ENCODE data around the gene SHF. TPM values are rescaled to one million over a fixed set of nuclear protein-coding genes. Genes with fewer than 3 reads are reported as not detected.

Gene SHF
- total RNA-seq, 1 donor = 3.3 TPM

- Histone ChIP-seq H3K36me3 (ENCODE audit: insufficient read depth, low read length) (no peaks in the 10 kb centered on the region), H3K9me3 (ENCODE audit: low read depth, low read length) (no peaks in the 10 kb centered on the region), H2AFZ (ENCODE audit: low read length) (no peak overlapping the region), H3K4me2 (ENCODE audit: insufficient read depth, low read length) (no peak overlapping the region), H3K27ac (ENCODE audit: low read depth, low read length) (no peak overlapping the region), H3K27me3 (ENCODE audit: insufficient read depth, low read length) (peaks cover 82% of the 10 kb centered on the region), H3K4me1 (ENCODE audit: insufficient read depth, low read length) (no peaks in the 10 kb centered on the region), H4K20me1 (ENCODE audit: insufficient read depth, low read length) (no peaks in the 10 kb centered on the region), H3K79me2 (ENCODE audit: insufficient read depth, low read length) (no peaks in the 10 kb centered on the region), H3K4me3 (ENCODE audit: insufficient read depth, low read length) (no peak overlapping the region)
- no peak for TF ChIP-seq CTCF (IDR thresholded peaks at IDR 0.05; ENCODE audit: extremely low read depth, low read depth, low read length)
- DNase-seq (ENCODE audit: insufficient read length, low spot score, missing footprints) = peak; percentile 45
Measured at GRCh38 chr15:45134046-45134445, 53.7 kb downstream of the SHF start.

- Histone ChIP-seq H4K20me1 (ENCODE audit: insufficient read depth, low read length) (no peaks in the 10 kb centered on the region), H3K36me3 (ENCODE audit: insufficient read depth, low read length) (no peaks in the 10 kb centered on the region), H3K4me2 (ENCODE audit: insufficient read depth, low read length) (no peak overlapping the region), H3K27me3 (ENCODE audit: insufficient read depth, low read length) (peaks cover 85% of the 10 kb centered on the region), H3K79me2 (ENCODE audit: insufficient read depth, low read length) (no peaks in the 10 kb centered on the region), H3K27ac (ENCODE audit: low read depth, low read length) (no peak overlapping the region), H2AFZ (ENCODE audit: low read length) (no peak overlapping the region), H3K4me3 (ENCODE audit: insufficient read depth, low read length) (no peak overlapping the region), H3K9me3 (ENCODE audit: low read depth, low read length) (no peaks in the 10 kb centered on the region), H3K4me1 (ENCODE audit: insufficient read depth, low read length) (no peaks in the 10 kb centered on the region)
- peak; percentile 54 for DNase-seq (ENCODE audit: insufficient read length, low spot score, missing footprints)
- TF ChIP-seq CTCF (IDR thresholded peaks at IDR 0.05; ENCODE audit: extremely low read depth, low read depth, low read length) = no peak
Measured at GRCh38 chr15:45133561-45133920, 54.2 kb downstream of the SHF start.

- H2AFZ ChIP-seq (ENCODE audit: low read length) = no peak overlapping the region
- H3K27ac ChIP-seq (ENCODE audit: low read depth, low read length) = no peak overlapping the region
- H3K9me3 ChIP-seq (ENCODE audit: low read depth, low read length) = no peaks in the 10 kb centered on the region
- H3K4me3 ChIP-seq (ENCODE audit: insufficient read depth, low read length) = no peak overlapping the region
- H4K20me1 ChIP-seq (ENCODE audit: insufficient read depth, low read length) = no peaks in the 10 kb centered on the region
- peaks cover 85% of the 10 kb centered on the region for H3K27me3 ChIP-seq (ENCODE audit: insufficient read depth, low read length)
- peak; percentile 70 for DNase-seq (ENCODE audit: insufficient read length, low spot score, missing footprints)
- no peaks in the 10 kb centered on the region for H3K36me3 ChIP-seq (ENCODE audit: insufficient read depth, low read length)
- H3K4me1 ChIP-seq (ENCODE audit: insufficient read depth, low read length) = no peaks in the 10 kb centered on the region
- no peak for TF ChIP-seq CTCF (IDR thresholded peaks at IDR 0.05; ENCODE audit: extremely low read depth, low read depth, low read length)
- no peak overlapping the region for H3K4me2 ChIP-seq (ENCODE audit: insufficient read depth, low read length)
- no peaks in the 10 kb centered on the region for H3K79me2 ChIP-seq (ENCODE audit: insufficient read depth, low read length)
Measured at GRCh38 chr15:45132844-45133560, 54.8 kb downstream of the SHF start.

- Histone ChIP-seq H3K27me3 (ENCODE audit: insufficient read depth, low read length) (peaks cover 82% of the 10 kb centered on the region), H3K27ac (ENCODE audit: low read depth, low read length) (no peak overlapping the region), H4K20me1 (ENCODE audit: insufficient read depth, low read length) (no peaks in the 10 kb centered on the region), H2AFZ (ENCODE audit: low read length) (no peak overlapping the region), H3K4me1 (ENCODE audit: insufficient read depth, low read length) (no peaks in the 10 kb centered on the region), H3K79me2 (ENCODE audit: insufficient read depth, low read length) (no peaks in the 10 kb centered on the region), H3K4me3 (ENCODE audit: insufficient read depth, low read length) (no peak overlapping the region), H3K36me3 (ENCODE audit: insufficient read depth, low read length) (no peaks in the 10 kb centered on the region), H3K4me2 (ENCODE audit: insufficient read depth, low read length) (no peak overlapping the region), H3K9me3 (ENCODE audit: low read depth, low read length) (no peaks in the 10 kb centered on the region)
- DNase-seq (ENCODE audit: insufficient read length, low spot score, missing footprints) = no peak
- TF ChIP-seq CTCF (IDR thresholded peaks at IDR 0.05; ENCODE audit: extremely low read depth, low read depth, low read length) = no peak
Measured at GRCh38 chr15:45131510-45131909, 56.3 kb downstream of the SHF start.

Data from osteoblast (primary cell).